ACC112 (cell line): ENCODE measurements around the gene P2RY6.

Experiments used
- H2AFZ ChIP-seq: fragments of 200-600 bp; sonication (generic); one replicate; pipeline ENCODE4 v1.6.0; 2017; ENCODE audit warnings: antibody characterized with exemption, low read length; ENCODE audit not compliant: unreplicated experiment
- H3K27ac ChIP-seq: fragments of 200-600 bp; sonication (generic); 2 replicates; pipeline ENCODE4 v1.5.1; 2014; ENCODE audit warnings: low read depth, mild to moderate bottlenecking, antibody characterized with exemption, low read length, moderate library complexity
- H3K27me3 ChIP-seq: fragments of 200-600 bp; sonication (generic); 2 replicates; pipeline ENCODE4 v1.6.1; 2014; ENCODE audit warnings: mild to moderate bottlenecking, antibody characterized with exemption, low read length, moderate library complexity, mixed read lengths; ENCODE audit not compliant: insufficient read depth
- H3K36me3 ChIP-seq: fragments of 200-600 bp; sonication (generic); 2 replicates; pipeline ENCODE4 v1.6.1; 2016; ENCODE audit warnings: mild to moderate bottlenecking, antibody characterized with exemption, low read length, moderate library complexity, mixed read lengths; ENCODE audit not compliant: insufficient read depth
- H3K4me1 ChIP-seq: fragments of 200-600 bp; sonication (generic); one replicate; pipeline ENCODE4 v1.6.1; 2016; ENCODE audit warnings: low read length, mixed read lengths; ENCODE audit not compliant: insufficient read depth, unreplicated experiment, control insufficient read depth
- H3K4me3 ChIP-seq: fragments of 200-600 bp; sonication (generic); 2 replicates; pipeline ENCODE4 v1.5.1; 2014; ENCODE audit warnings: mild to moderate bottlenecking, low read depth, low read length
- H3K79me2 ChIP-seq: fragments of 200-600 bp; sonication (generic); one replicate; pipeline ENCODE4 v1.6.0; 2016; ENCODE audit warnings: low read length; ENCODE audit not compliant: control insufficient read depth, unreplicated experiment, insufficient read depth

P2RY6 gene

GRCh38 chr11:73340164-73340563 lies 68.0 kb downstream of the P2RY6 start:
- peaks cover 53% of the 10 kb centered on the region for H3K79me2 ChIP-seq
- no peak overlapping the region for H2AFZ ChIP-seq
- H3K36me3 ChIP-seq, result no peaks in the 10 kb centered on the region
- H3K4me1 ChIP-seq, result peaks cover 6% of the 10 kb centered on the region
- H3K4me3 ChIP-seq, result no peak overlapping the region
- no peak overlapping the region for H3K27ac ChIP-seq
- no peaks in the 10 kb centered on the region for H3K27me3 ChIP-seq

- Histone ChIP-seq H3K4me3 (no peak overlapping the region), H3K79me2 (peaks cover 51% of the 10 kb centered on the region), H3K27me3 (no peaks in the 10 kb centered on the region), H3K4me1 (no peaks in the 10 kb centered on the region), H3K36me3 (no peaks in the 10 kb centered on the region), H2AFZ (no peak overlapping the region), H3K27ac (no peak overlapping the region)
These were observed 70.5 kb downstream of the P2RY6 start for GRCh38 chr11:73342633-73343032.

GRCh38 chr11:73343076-73343873 lies 71.1 kb downstream of the P2RY6 start:
- no peaks in the 10 kb centered on the region for H3K4me1 ChIP-seq
- H3K27ac ChIP-seq, result no peak overlapping the region
- peaks cover 47% of the 10 kb centered on the region for H3K79me2 ChIP-seq
- no peaks in the 10 kb centered on the region for H3K27me3 ChIP-seq
- no peak overlapping the region for H2AFZ ChIP-seq
- no peak overlapping the region for H3K4me3 ChIP-seq
- H3K36me3 ChIP-seq, result no peaks in the 10 kb centered on the region

GRCh38 chr11:73344191-73344607 lies 72.1 kb downstream of the P2RY6 start:
- Histone ChIP-seq H3K27ac (no peak overlapping the region), H3K79me2 (peaks cover 46% of the 10 kb centered on the region), H2AFZ (no peak overlapping the region), H3K27me3 (no peaks in the 10 kb centered on the region), H3K4me3 (no peak overlapping the region), H3K4me1 (no peaks in the 10 kb centered on the region), H3K36me3 (no peaks in the 10 kb centered on the region)

GRCh38 chr11:73345481-73346160 lies 73.5 kb downstream of the P2RY6 start:
- Histone ChIP-seq H3K4me3 (no peak overlapping the region), H3K27ac (no peak overlapping the region), H3K4me1 (no peaks in the 10 kb centered on the region), H3K79me2 (peaks cover 36% of the 10 kb centered on the region), H3K27me3 (no peaks in the 10 kb centered on the region), H3K36me3 (no peaks in the 10 kb centered on the region), H2AFZ (no peak overlapping the region)

GRCh38 chr11:73346186-73346935 lies 74.2 kb downstream of the P2RY6 start:
- no peak overlapping the region for H3K4me3 ChIP-seq

DNA sequence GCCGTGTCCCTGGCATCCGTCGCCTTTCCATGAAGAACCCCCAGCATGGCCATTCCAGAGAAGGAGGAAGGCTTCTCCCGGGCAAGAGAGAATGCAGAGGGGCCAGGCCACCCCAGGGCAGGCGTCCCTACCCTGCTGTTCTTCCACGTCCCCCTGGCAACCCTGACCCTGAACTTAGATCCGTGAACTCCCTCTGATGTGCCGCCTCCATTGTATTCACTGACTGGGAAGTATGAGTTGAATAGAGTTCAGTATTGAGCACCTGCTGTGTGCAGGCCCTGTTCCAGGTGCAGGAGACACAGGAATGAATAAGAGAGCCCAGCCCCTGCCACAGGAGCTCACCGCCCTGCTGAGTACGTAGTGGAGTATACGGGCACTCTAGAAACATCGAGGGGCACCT lies 74.9 kb downstream of the P2RY6 start:
- Histone ChIP-seq H3K27me3 (no peaks in the 10 kb centered on the region), H3K4me1 (no peaks in the 10 kb centered on the region), H3K79me2 (peaks cover 32% of the 10 kb centered on the region), H3K36me3 (no peaks in the 10 kb centered on the region), H3K27ac (no peak overlapping the region), H3K4me3 (no peak overlapping the region), H2AFZ (no peak overlapping the region)

More at GRCh38 chr11:73346186-73346935, 74.2 kb downstream of the P2RY6 start:
- H3K79me2 ChIP-seq, result peaks cover 35% of the 10 kb centered on the region
- H3K4me1 ChIP-seq, result no peaks in the 10 kb centered on the region
- H3K27ac ChIP-seq, result no peak overlapping the region
- no peak overlapping the region for H2AFZ ChIP-seq
- H3K36me3 ChIP-seq, result no peaks in the 10 kb centered on the region
- no peaks in the 10 kb centered on the region for H3K27me3 ChIP-seq
